Stimulated activated CD4-positive, alpha-beta T cell treated with anti-CD3 and anti-CD28 coated beads, Interleukin-15, amount 100 ng/mL, for 24 hours (primary cell): ENCODE results near the gene ZNF689.
"Not testable (repeated sequence)": the region's sequence is repeated elsewhere in the genome, so short reads cannot be mapped to it uniquely, and the experiment has no call there.

Experiments used
- DNase-seq: peaks from one replicate; pipeline ENCODE4 v3.0.0-alpha.2; 2020

Gene ZNF689

GRCh38 chr16:30633526-30633925, 23.3 kb upstream of the ZNF689 start:
- DNase-seq = no peak

GRCh38 chr16:30632454-30632853, 22.3 kb upstream of the ZNF689 start:
- DNase-seq = not testable (repeated sequence)

- peak; percentile 94 for DNase-seq
Measured at GRCh38 chr16:30628628-30629540, 18.7 kb upstream of the ZNF689 start.

- no peak for DNase-seq
Measured at GRCh38 chr16:30626236-30626635, 16.0 kb upstream of the ZNF689 start.

GRCh38 chr16:30623536-30624283, 13.5 kb upstream of the ZNF689 start:
- DNase-seq = no peak

GRCh38 chr16:30622455-30623032, 12.4 kb upstream of the ZNF689 start:
- DNase-seq = no peak

GRCh38 chr16:30621765-30622164, 11.6 kb upstream of the ZNF689 start:
- DNase-seq = no peak

GRCh38 chr16:30620169-30620568, 10.0 kb upstream of the ZNF689 start:
- no peak for DNase-seq

- no peak for DNase-seq
Measured at GRCh38 chr16:30619638-30620037, 9.4 kb upstream of the ZNF689 start.

- DNase-seq = no peak
Measured at GRCh38 chr16:30619202-30619601, 9.0 kb upstream of the ZNF689 start.

- DNase-seq = peak; percentile 88
Measured at GRCh38 chr16:30615358-30616091, 5.3 kb upstream of the ZNF689 start.

GRCh38 chr16:30609002-30609925, 925 bp downstream of the ZNF689 start:
- peak; percentile 59 for DNase-seq

GRCh38 chr16:30606004-30606403, 4.2 kb downstream of the ZNF689 start:
- no peak for DNase-seq

GRCh38 chr16:30605158-30605557, 5.0 kb downstream of the ZNF689 start:
- DNase-seq = no peak

GRCh38 chr16:30604316-30604947, 5.8 kb downstream of the ZNF689 start:
- no peak for DNase-seq

GRCh38 chr16:30603945-30604315, 6.3 kb downstream of the ZNF689 start:
- no peak for DNase-seq

GRCh38 chr16:30602616-30603277, 7.4 kb downstream of the ZNF689 start:
- DNase-seq = no peak

- DNase-seq = no peak
Measured at GRCh38 chr16:30601966-30602365, 8.2 kb downstream of the ZNF689 start.

GRCh38 chr16:30600929-30601328, 9.3 kb downstream of the ZNF689 start:
- DNase-seq = no peak

- DNase-seq = no peak
Measured at GRCh38 chr16:30600215-30600614, 10.0 kb downstream of the ZNF689 start.

GRCh38 chr16:30592871-30593270, 17.3 kb downstream of the ZNF689 start:
- DNase-seq = no peak
